Epithelial cell of alveolus of lung (primary cell): ENCODE data around the gene FARS2. TPM values are rescaled to one million over a fixed set of nuclear protein-coding genes. Genes with fewer than 3 reads are reported as not detected.

Experiments used
- total RNA-seq: library from RNA; depleted of rRNA; stranded (reverse); fragments of >200 nt; gene quantifications from 2 replicates; pipeline ENCODE4 v1.2.1, GENCODE V29; 2015

The FARS2 gene
- total RNA-seq, result 7.2 and 12.4 TPM in 2 replicates

GRCh38 chr6:5260661-5261544, at the start of gene FARS2, which contains the start of gene LYRM4:
TSS of gene FARS2 (plus strand) at chr6:5261513.
TSS of gene LYRM4 (minus strand) at chr6:5260950. CDS start at chr6:5260733, 217 bp downstream.

Other genes with a start within 250 kb of the FARS2 start
- 0.65 and 0.96 TPM in 2 replicates for gene PPP1R3G, start 176.2 kb upstream of the FARS2 start, total RNA-seq
- 22.6 and 26.6 TPM in 2 replicates for gene LYRM4, start 563 bp upstream of the FARS2 start, total RNA-seq